ENCODE results near the gene RPS13.

DNA sequence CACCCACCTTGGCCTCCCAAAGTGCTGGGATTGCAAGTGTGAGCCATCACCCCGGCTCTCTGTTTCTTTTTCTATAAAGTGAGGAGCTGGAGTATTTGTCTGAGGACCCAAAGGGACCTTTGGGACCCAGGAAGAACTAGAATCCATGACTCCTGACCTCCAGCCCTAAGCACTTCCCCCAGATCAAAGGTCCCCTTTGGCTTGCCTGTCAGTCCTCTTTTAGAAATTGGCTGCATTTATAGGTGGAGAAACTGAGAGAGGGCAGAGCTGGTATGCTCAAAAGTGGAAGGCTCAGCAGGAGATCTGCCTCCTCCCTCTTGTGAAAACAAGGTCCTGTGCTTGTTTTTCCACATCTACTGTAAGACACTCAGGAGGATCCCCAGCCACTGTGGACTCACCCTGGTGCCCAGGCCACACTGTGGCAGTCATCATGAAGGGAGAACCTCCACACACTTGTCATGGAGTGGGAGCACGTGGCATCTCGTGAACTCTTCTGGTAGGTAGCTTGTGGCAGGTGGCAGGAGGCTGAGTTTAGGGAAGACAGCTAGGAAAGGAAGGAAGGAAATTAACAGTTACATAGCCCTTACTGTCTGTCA, 50.9 kb downstream of the RPS13 start:
- no peak for TF ChIP-seq POLR2A (IDR thresholded peaks at IDR 0.05)
- TF ChIP-seq, protein P1, sequence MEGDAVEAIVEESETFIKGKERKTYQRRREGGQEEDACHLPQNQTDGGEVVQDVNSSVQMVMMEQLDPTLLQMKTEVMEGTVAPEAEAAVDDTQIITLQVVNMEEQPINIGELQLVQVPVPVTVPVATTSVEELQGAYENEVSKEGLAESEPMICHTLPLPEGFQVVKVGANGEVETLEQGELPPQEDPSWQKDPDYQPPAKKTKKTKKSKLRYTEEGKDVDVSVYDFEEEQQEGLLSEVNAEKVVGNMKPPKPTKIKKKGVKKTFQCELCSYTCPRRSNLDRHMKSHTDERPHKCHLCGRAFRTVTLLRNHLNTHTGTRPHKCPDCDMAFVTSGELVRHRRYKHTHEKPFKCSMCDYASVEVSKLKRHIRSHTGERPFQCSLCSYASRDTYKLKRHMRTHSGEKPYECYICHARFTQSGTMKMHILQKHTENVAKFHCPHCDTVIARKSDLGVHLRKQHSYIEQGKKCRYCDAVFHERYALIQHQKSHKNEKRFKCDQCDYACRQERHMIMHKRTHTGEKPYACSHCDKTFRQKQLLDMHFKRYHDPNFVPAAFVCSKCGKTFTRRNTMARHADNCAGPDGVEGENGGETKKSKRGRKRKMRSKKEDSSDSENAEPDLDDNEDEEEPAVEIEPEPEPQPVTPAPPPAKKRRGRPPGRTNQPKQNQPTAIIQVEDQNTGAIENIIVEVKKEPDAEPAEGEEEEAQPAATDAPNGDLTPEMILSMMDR (IDR thresholded peaks at IDR 0.05) = no peak

Measured in prostate gland (tissue), 2 donors.